Gastrocnemius medialis (tissue), 4 donors: ENCODE data around the gene P4HTM. TPM values are rescaled to one million over a fixed set of nuclear protein-coding genes. Genes with fewer than 3 reads are reported as not detected.
A peak's percentile ranks its signal among the peaks of the same experiment; 100 is the strongest.

ENCODE experiments used
- ATAC-seq, 2 donors: fragments of 150-250 bp; one replicate each; pipeline ENCODE4 v1.9.1; 2016
- DNase-seq, 2 donors: peaks; one replicate each; pipeline ENCODE4 v3.0.0-alpha.2; 2019
- H3K27ac ChIP-seq, 4 donors: fragments of 200-600 bp; sonication (generic); 1 replicate in 1 of 4; 2 replicates in 3 of 4; pipeline ENCODE4 v1.5.1; 2016 to 2018; ENCODE audit warnings: mild to moderate bottlenecking in 2 of 4, moderate library complexity in 1 of 4
- H3K27me3 ChIP-seq, 3 donors: fragments of 200-600 bp; sonication (generic) in 2 of 3; 1 replicate in 1 of 3; 2 replicates in 2 of 3; pipeline versions ENCODE4 v1.5.1 to v1.6.0; 2016 to 2019; ENCODE audit warnings: mild to moderate bottlenecking in 1 of 3, moderate library complexity in 1 of 3
- H3K36me3 ChIP-seq, 2 donors: fragments of 200-600 bp; sonication (generic) in 1 of 2; one replicate each; pipeline ENCODE4 v1.5.1; 2017 to 2018
- H3K4me1 ChIP-seq, 2 donors: fragments of 200-600 bp; sonication (generic) in 1 of 2; one replicate each; pipeline ENCODE4 v1.5.1; 2016 to 2017; ENCODE audit warnings: mild to moderate bottlenecking in 2 of 2
- H3K4me3 ChIP-seq, 4 donors: fragments of 200-600 bp; sonication (generic) in 3 of 4; 1 replicate in 1 of 4; 2 replicates in 3 of 4; pipeline ENCODE4 v1.5.1; 2016 to 2019; ENCODE audit warnings: mild to moderate bottlenecking in 2 of 4
- H3K9me3 ChIP-seq, 3 donors: fragments of 200-600 bp; sonication (generic) in 2 of 3; 1 replicate in 1 of 3; 2 replicates in 2 of 3; pipeline ENCODE4 v1.5.1; 2016 to 2019
- POLR2A ChIP-seq, 2 donors: fragments of 450-650 bp; IDR thresholded peaks; one replicate each; pipeline ENCODE4 v1.6.1; 2017; ENCODE audit warnings: antibody characterized with exemption in 2 of 2, mild to moderate bottlenecking in 2 of 2, moderate library complexity in 2 of 2
- in situ Hi-C, 4 donors: fragments of 200-750 bp; cut with MboI; loops; one replicate each; pipeline versions ENCODE4 v1.15.0 to v1.8.0; 2017; ENCODE audit warnings: low sequenced_read_pairs in 4 of 4
- intact Hi-C: fragments of 100-400 bp; cut with DNase I; formaldehyde crosslinking; loops from one replicate; pipeline ENCODE4 v1.15.1; 2023; ENCODE audit warnings: low total_unique reads
- total RNA-seq, 4 donors: library from RNA; depleted of rRNA; stranded (reverse); fragments of >200 nt; gene quantifications; one replicate each; pipeline versions ENCODE4 v1.1.0 to v1.2.3, GENCODE V29; 2016
- TF ChIP-seq, protein P1 (sequence below), 5 experiments: fragments of 450-650 bp in 3 of 5; fragments of 200-600 bp in 2 of 5; sonication (generic) in 2 of 5; IDR thresholded peaks in 4 of 5; conservative IDR thresholded peaks in 1 of 5; 1 replicate in 4 of 5; 2 replicates in 1 of 5; pipeline ENCODE4 v1.5.1; 2016 to 2019; ENCODE audit warnings: antibody characterized with exemption in 5 of 5, mild to moderate bottlenecking in 3 of 5, moderate library complexity in 3 of 5

Gene P4HTM
- total RNA-seq, 4 donors from 2014 or later, result 13.6 to 21.7 (median 20.3) TPM

DNA sequence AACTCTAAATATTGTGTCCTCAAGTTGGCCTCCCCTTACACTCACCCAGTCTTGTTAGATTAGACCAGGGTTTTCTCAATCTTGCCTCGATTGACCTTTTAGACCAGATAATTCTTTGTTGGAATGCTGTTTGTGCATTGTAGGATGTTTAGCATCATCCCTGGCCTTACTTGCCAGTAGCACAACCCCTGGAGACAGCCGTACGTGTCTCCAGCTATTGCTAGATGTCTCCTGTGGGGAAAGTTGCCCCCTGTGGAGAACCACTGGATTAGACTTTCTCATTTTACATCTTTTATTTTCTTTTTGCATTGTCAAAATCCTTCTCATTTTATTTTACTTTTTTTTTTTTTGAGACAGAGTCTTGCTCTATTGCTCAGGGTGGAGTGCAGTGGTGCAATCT is 19.4 kb downstream of the P4HTM start:
- no peak overlapping the region for H3K27ac ChIP-seq
- H3K4me1 ChIP-seq, result peaks cover 26 to 46% of the 10 kb centered on the region in 2 donors
- TF ChIP-seq, protein P1, sequence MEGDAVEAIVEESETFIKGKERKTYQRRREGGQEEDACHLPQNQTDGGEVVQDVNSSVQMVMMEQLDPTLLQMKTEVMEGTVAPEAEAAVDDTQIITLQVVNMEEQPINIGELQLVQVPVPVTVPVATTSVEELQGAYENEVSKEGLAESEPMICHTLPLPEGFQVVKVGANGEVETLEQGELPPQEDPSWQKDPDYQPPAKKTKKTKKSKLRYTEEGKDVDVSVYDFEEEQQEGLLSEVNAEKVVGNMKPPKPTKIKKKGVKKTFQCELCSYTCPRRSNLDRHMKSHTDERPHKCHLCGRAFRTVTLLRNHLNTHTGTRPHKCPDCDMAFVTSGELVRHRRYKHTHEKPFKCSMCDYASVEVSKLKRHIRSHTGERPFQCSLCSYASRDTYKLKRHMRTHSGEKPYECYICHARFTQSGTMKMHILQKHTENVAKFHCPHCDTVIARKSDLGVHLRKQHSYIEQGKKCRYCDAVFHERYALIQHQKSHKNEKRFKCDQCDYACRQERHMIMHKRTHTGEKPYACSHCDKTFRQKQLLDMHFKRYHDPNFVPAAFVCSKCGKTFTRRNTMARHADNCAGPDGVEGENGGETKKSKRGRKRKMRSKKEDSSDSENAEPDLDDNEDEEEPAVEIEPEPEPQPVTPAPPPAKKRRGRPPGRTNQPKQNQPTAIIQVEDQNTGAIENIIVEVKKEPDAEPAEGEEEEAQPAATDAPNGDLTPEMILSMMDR (IDR thresholded peaks at IDR 0.05 in 4 of 5, conservative IDR thresholded peaks at IDR 0.05 in 1 of 5), result no peak
- no peak for TF ChIP-seq POLR2A (IDR thresholded peaks at IDR 0.05)
- in situ Hi-C loops (no loop called here), intact Hi-C loops (no loop called here)
- no peak overlapping the region for H3K4me3 ChIP-seq
- DNase-seq (no peak), ATAC-seq (no peak)
- no peaks in the 10 kb centered on the region for H3K9me3 ChIP-seq
- no peaks in the 10 kb centered on the region for H3K27me3 ChIP-seq
- peaks cover 0 to 6% of the 10 kb centered on the region in 2 donors for H3K36me3 ChIP-seq

DNA sequence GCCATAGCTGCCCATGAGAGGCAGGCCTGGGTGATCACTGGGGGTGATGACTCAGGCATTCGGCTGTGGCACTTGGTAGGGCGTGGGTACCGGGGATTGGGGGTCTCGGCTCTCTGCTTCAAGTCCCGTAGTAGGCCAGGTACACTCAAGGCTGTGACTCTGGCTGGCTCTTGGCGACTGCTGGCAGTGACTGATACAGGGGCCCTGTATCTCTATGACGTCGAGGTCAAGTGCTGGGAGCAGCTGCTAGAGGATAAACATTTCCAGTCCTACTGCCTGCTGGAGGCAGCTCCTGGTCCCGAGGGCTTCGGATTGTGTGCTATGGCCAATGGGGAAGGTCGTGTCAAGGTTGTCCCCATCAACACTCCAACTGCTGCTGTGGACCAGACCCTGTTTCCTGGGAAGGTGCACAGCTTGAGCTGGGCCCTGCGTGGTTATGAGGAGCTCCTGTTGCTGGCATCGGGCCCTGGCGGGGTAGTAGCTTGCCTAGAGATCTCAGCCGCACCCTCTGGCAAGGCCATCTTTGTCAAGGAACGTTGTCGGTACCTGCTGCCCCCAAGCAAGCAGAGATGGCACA is 22.5 kb downstream of the P4HTM start:
- no peaks in the 10 kb centered on the region for H3K27me3 ChIP-seq
- no peaks in the 10 kb centered on the region for H3K9me3 ChIP-seq
- no peak for TF ChIP-seq POLR2A (IDR thresholded peaks at IDR 0.05)
- TF ChIP-seq, protein P1 (IDR thresholded peaks at IDR 0.05 in 4 of 5, conservative IDR thresholded peaks at IDR 0.05 in 1 of 5), result no peak
- ATAC-seq (no peak), DNase-seq (no peak)
- H3K4me1 ChIP-seq, result peaks cover 31 to 41% of the 10 kb centered on the region in 2 donors
- H3K27ac ChIP-seq, result peak overlapping the region; percentile 59 to 74 (median 62)
- intact Hi-C loops (no loop called here), in situ Hi-C loops (no loop called here)
- no peak overlapping the region for H3K4me3 ChIP-seq
- peaks cover 0 to 28% of the 10 kb centered on the region in 2 donors for H3K36me3 ChIP-seq

DNA sequence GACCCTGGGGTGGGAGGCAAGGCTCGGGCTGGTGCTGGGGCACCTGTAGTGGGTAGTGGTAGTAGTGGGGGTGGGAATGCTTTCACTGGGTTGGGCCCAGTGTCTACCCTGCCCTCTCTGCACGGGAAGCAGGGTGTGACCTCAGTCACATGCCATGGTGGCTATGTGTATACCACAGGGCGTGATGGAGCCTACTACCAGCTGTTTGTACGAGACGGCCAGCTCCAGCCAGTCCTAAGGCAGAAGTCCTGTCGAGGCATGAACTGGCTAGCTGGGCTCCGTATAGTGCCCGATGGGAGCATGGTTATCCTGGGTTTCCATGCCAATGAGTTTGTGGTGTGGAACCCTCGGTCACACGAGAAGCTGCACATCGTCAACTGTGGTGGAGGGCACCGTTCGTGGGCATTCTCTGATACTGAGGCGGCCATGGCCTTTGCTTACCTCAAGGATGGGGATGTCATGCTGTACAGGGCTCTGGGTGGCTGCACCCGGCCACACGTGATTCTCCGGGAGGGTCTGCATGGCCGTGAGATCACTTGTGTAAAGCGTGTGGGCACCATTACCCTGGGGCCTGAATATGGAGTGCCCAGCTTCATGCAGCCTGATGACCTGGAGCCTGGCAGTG is 23.2 kb downstream of the P4HTM start:
- TF ChIP-seq, protein P1 (IDR thresholded peaks at IDR 0.05 in 4 of 5, conservative IDR thresholded peaks at IDR 0.05 in 1 of 5), result no peak
- no peak for TF ChIP-seq POLR2A (IDR thresholded peaks at IDR 0.05)
- Histone ChIP-seq H3K27me3 (no peaks in the 10 kb centered on the region), H3K4me3 (no peak overlapping the region), H3K36me3 (peaks cover 0 to 28% of the 10 kb centered on the region in 2 donors), H3K9me3 (no peaks in the 10 kb centered on the region), H3K4me1 (peaks cover 28 to 40% of the 10 kb centered on the region in 2 donors), H3K27ac (peak overlapping the region; percentile 59 to 74 (median 62))
- no peak for DNase-seq
- in situ Hi-C loops, result no loop called here
- no peak for ATAC-seq
- intact Hi-C loops, result no loop called here

DNA sequence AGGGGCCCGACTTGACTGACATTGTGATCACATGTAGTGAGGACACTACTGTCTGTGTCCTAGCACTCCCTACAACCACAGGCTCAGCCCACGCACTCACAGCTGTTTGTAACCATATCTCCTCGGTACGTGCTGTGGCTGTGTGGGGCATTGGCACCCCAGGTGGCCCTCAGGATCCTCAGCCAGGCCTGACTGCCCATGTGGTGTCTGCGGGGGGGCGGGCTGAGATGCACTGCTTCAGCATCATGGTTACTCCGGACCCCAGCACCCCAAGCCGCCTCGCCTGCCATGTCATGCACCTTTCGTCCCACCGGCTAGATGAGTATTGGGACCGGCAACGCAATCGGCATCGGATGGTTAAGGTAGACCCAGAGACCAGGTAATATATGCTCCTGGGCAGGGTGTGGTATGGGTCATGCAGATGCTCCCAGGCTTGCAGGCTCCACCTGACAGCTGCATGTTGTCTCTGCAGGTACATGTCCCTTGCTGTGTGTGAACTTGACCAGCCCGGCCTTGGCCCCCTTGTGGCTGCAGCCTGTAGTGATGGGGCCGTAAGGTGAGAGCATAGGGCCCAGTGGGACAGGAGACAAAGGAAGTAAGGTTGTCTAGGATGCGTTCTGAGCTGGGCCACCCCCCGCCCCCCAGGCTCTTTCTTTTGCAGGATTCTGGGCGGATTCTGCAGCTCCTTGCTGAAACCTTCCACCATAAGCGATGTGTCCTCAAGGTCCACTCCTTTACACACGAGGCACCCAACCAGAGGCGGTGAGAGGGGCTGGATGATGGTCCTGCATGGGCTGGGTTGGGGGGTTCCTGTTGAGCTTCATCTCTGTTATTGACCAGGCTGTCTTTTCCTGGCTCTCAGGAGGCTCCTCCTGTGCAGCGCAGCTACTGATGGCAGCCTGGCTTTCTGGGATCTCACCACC is 24.0 kb downstream of the P4HTM start:
- intact Hi-C loops, result no loop called here
- H3K4me3 ChIP-seq, result no peak overlapping the region
- H3K27ac ChIP-seq, result peak overlapping the region; percentile 59 to 74 (median 62)
- H3K27me3 ChIP-seq, result no peaks in the 10 kb centered on the region
- DNase-seq (no peak), ATAC-seq (peak; percentile 13 to 26)
- H3K4me1 ChIP-seq, result peaks cover 27 to 37% of the 10 kb centered on the region in 2 donors
- H3K9me3 ChIP-seq, result no peaks in the 10 kb centered on the region
- in situ Hi-C loops, result no loop called here
- H3K36me3 ChIP-seq, result peaks cover 0 to 28% of the 10 kb centered on the region in 2 donors
- TF ChIP-seq, protein P1 (IDR thresholded peaks at IDR 0.05 in 4 of 5, conservative IDR thresholded peaks at IDR 0.05 in 1 of 5), result peak; percentile 20 to 47 (median 38)
- no peak for TF ChIP-seq POLR2A (IDR thresholded peaks at IDR 0.05)
